Mesendoderm (in vitro differentiated cells): ENCODE data around the gene ENDOG. TPM values are rescaled to one million over a fixed set of nuclear protein-coding genes. Genes with fewer than 3 reads are reported as not detected.

Source experiments
- DNase-seq: peaks from one replicate; pipeline ENCODE4 v3.0.0; 2013
- H2AK5ac ChIP-seq: 2 replicates; pipeline ENCODE4 v1.6.1; 2013; ENCODE audit warnings: low read length, inconsistent platforms
- H2BK120ac ChIP-seq: 2 replicates; pipeline ENCODE4 v1.6.1; 2013; ENCODE audit warnings: low read depth, mild to moderate bottlenecking, low read length, moderate library complexity, mixed read lengths
- H2BK15ac ChIP-seq: replicated peaks from 2 replicates; pipeline ENCODE4 v1.6.1; 2013; ENCODE audit warnings: low read depth, mild to moderate bottlenecking, moderate library complexity
- H2BK5ac ChIP-seq: 2 replicates; pipeline ENCODE4 v1.6.1; 2013; ENCODE audit warnings: low read length, inconsistent platforms
- H3K18ac ChIP-seq: 2 replicates; pipeline ENCODE4 v1.6.1; 2013; ENCODE audit warnings: mild to moderate bottlenecking, low read length, mixed read lengths
- H3K23ac ChIP-seq: one replicate; pipeline ENCODE4 v1.6.1; 2013; ENCODE audit warnings: low read length
- H3K27ac ChIP-seq: 2 replicates; pipeline ENCODE4 v1.5.1; 2013; ENCODE audit warnings: low read depth, mild to moderate bottlenecking, inconsistent platforms, low read length, moderate library complexity
- H3K27me3 ChIP-seq: 2 replicates; pipeline ENCODE4 v1.6.1; 2013; ENCODE audit warnings: low read length, control low read depth, mild to moderate bottlenecking, inconsistent platforms; ENCODE audit not compliant: insufficient read depth, poor library complexity
- H3K36me3 ChIP-seq: 2 replicates; pipeline ENCODE4 v1.6.1; 2013; ENCODE audit warnings: low read length, inconsistent platforms; ENCODE audit not compliant: control insufficient read depth, insufficient read depth
- H3K4ac ChIP-seq: one replicate; pipeline ENCODE4 v1.6.1; 2013; ENCODE audit warnings: low read depth, mild to moderate bottlenecking, low read length, moderate library complexity
- H3K4me1 ChIP-seq: 2 replicates; pipeline ENCODE4 v1.6.1; 2013; ENCODE audit warnings: low read depth, low read length, inconsistent platforms; ENCODE audit not compliant: control insufficient read depth
- H3K4me2 ChIP-seq: 2 replicates; pipeline ENCODE4 v1.6.1; 2013; ENCODE audit warnings: low read length
- H3K4me3 ChIP-seq: 2 replicates; pipeline ENCODE4 v1.5.1; 2013; ENCODE audit warnings: mild to moderate bottlenecking, low read length
- H3K56ac ChIP-seq: one replicate; pipeline ENCODE4 v1.6.1; 2013; ENCODE audit warnings: low read length
- H3K79me1 ChIP-seq: 2 replicates; pipeline ENCODE4 v1.6.1; 2013; ENCODE audit warnings: low read length, inconsistent platforms
- H3K79me2 ChIP-seq: 2 replicates; pipeline ENCODE4 v1.6.1; 2013; ENCODE audit warnings: mild to moderate bottlenecking, low read length; ENCODE audit not compliant: control insufficient read depth, insufficient read depth
- H3K9ac ChIP-seq: 2 replicates; pipeline ENCODE4 v1.6.1; 2013; ENCODE audit warnings: low read length, inconsistent platforms
- H4K5ac ChIP-seq: one replicate; pipeline ENCODE4 v1.6.1; 2013; ENCODE audit warnings: low read length
- H4K8ac ChIP-seq: one replicate; pipeline ENCODE4 v1.6.1; 2013; ENCODE audit warnings: low read depth, mild to moderate bottlenecking, control low read depth, low read length, moderate library complexity
- WGBS: extraction: QIAGEN DNeasy Blood & Tissue Kit; methylation state at CpG from one replicate; pipeline ENCODE4 v1.1.7; 2013; ENCODE audit warnings: low lambda C conversion rate, missing lambda C conversion rate; ENCODE audit not compliant: insufficient coverage; ENCODE audit errors: extremely low coverage; 5-methylcytosine and 5-hydroxymethylcytosine counted together
- polyA plus RNA-seq, 2 experiments: library from polyadenylated mRNA; stranded (reverse); fragments of 200-250 nt; gene quantifications; one replicate each; pipeline ENCODE4 v1.2.3, GENCODE V29; 2013

Gene ENDOG
- polyA plus RNA-seq (2013, experiment 1 of 2): 9.6 TPM
- polyA plus RNA-seq (2013, experiment 2 of 2): 9.5 TPM

DNA sequence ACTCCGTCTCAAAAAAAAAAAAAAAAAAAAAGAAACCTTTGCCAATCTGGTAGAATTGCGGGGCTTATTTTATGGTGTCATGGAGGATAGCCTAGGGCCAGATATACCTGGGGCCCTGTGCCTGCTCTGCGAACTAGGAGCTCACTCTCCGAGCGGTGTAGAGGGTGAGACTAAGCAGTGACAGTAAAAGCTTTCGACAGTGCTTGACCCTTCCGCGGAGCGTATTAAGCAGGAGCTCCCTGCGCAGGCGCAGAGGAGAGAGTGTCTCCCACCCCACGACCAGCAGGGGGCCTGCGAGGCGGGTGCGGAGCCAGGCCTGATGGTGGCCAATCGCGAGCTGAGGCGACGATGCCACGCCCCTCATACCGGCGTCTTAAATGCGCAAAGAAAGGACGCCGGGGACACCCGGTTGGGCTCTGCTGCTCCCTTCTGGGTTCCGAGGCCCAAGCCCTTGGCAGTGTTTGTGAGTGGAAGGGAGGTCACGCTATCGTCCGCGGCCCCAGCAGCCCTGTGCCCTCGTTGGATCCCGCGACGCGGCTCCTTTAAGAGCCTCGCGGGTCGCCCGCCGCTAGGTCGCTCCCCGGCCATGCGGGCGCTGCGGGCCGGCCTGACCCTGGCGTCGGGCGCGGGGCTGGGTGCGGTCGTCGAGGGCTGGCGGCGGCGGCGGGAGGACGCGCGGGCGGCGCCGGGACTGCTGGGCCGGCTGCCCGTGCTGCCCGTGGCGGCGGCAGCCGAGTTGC is at the start of gene ENDOG:
ENDOG (plus strand) TSS at position 402 of the 740 bp plus-strand sequence; CDS start at position 587, 185 bp downstream.
- Histone ChIP-seq H2BK5ac (no peak within 1 kb of the TSS), H3K4me3 (peak within 1 kb of the TSS; percentile 62), H3K23ac (peak within 1 kb of the TSS; percentile 89), H3K9ac (peak within 1 kb of the TSS; percentile 79), H3K79me1 (no peaks in the 10 kb centered on the region), H3K27ac (peak within 1 kb of the TSS; percentile 55), H3K27me3 (no peaks in the 10 kb centered on the region), H3K4ac (peak within 1 kb of the TSS; percentile 49), H3K18ac (no peak within 1 kb of the TSS), H2BK15ac (no peak within 1 kb of the TSS), H3K4me2 (peak within 1 kb of the TSS; percentile 97), H4K8ac (no peak within 1 kb of the TSS), H2BK120ac (no peak within 1 kb of the TSS), H3K36me3 (peaks cover 3% of the 10 kb centered on the region), H4K5ac (no peak within 1 kb of the TSS), H3K4me1 (no peaks in the 10 kb centered on the region), H3K79me2 (no peaks in the 10 kb centered on the region), H2AK5ac (no peak within 1 kb of the TSS), H3K56ac (peak within 1 kb of the TSS; percentile 95)
- no CpG with 5 or more reads among the region's 70 CpGs for WGBS
- DNase-seq: peak; percentile 98

DNA sequence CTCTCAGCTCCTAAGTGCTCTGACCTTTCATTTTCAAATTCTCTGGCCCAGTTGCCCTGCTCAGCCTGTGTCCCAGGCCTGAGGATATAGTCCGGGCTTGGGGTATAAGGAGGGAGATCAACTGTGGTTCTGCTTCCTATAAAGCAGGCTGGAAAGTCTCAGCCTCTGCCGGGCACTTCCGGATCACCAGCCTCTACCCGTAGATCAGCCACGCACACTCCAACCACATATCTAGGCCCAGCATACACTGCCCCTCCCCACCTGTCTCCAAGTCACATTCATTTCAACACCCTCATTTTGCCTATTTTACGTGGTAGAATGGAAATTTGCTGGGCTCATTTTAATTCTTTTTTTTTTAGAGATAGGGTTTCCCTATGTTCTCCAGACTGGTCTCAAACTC is 49.7 kb upstream of the ENDOG start:
- Histone ChIP-seq H3K56ac (no peak overlapping the region), H3K9ac (no peak overlapping the region), H2BK5ac (no peak overlapping the region), H3K27ac (no peak overlapping the region), H2BK120ac (no peak overlapping the region), H4K8ac (no peak overlapping the region), H2BK15ac (no peak overlapping the region), H3K23ac (no peak overlapping the region), H3K36me3 (no peaks in the 10 kb centered on the region), H3K4ac (no peak overlapping the region), H4K5ac (no peak overlapping the region), H3K18ac (no peak overlapping the region), H3K4me1 (no peaks in the 10 kb centered on the region), H3K79me1 (peaks cover 1% of the 10 kb centered on the region), H3K4me2 (no peak overlapping the region), H3K79me2 (no peaks in the 10 kb centered on the region), H2AK5ac (no peak overlapping the region), H3K4me3 (no peak overlapping the region), H3K27me3 (no peaks in the 10 kb centered on the region)
- no CpG with 5 or more reads among the region's 6 CpGs for WGBS
- DNase-seq: no peak

DNA sequence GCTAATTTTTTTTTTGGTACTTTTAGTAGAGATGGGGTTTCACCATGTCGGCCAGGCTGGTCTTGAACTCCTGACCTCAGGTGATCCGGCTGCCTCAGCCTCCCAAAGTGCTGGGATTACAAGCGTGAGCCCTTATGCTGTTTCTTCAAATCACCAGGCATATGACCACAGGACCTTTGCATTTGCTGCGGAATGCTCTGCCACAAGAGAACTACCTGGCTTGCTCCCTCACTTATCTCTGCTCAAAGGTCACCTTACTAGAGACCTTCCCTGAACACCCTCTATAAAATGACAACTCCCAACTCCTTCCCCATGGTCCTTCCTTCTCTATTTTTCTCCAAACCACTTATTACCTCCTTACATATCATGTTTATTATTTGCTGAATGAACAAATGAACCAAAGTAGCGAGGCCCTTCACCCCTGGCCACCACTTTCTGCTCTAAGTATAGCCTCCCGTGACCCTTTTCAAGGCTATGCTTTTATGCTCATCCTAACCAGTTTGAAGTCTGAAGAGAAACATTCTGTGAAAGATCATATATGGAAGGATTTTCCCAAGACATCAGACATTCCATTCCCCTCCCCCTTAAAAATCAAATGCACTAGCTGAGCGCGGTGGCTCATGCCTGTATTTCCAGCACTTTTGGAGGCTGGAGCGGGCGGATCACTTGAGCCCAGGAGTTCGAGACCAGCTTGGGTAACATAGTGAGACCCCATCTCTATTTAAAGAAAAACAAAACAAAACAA is 47.8 kb upstream of the ENDOG start:
- H3K18ac ChIP-seq: no peak overlapping the region
- no peaks in the 10 kb centered on the region for H3K79me1 ChIP-seq
- H3K4me2 ChIP-seq: peak overlapping the region; percentile 93
- H3K4me1 ChIP-seq: no peaks in the 10 kb centered on the region
- no peak overlapping the region for H3K4ac ChIP-seq
- H3K36me3 ChIP-seq: no peaks in the 10 kb centered on the region
- H3K27ac ChIP-seq: no peak overlapping the region
- H2BK120ac ChIP-seq: no peak overlapping the region
- no peak overlapping the region for H2AK5ac ChIP-seq
- H4K5ac ChIP-seq: no peak overlapping the region
- no peaks in the 10 kb centered on the region for H3K27me3 ChIP-seq
- DNase-seq: no peak
- H3K79me2 ChIP-seq: no peaks in the 10 kb centered on the region
- no peak overlapping the region for H3K4me3 ChIP-seq
- no peak overlapping the region for H2BK15ac ChIP-seq
- no CpG with 5 or more reads among the region's 11 CpGs for WGBS
- H3K23ac ChIP-seq: peak overlapping the region; percentile 9
- H2BK5ac ChIP-seq: no peak overlapping the region
- peak overlapping the region; percentile 85 for H3K9ac ChIP-seq
- peak overlapping the region; percentile 93 for H3K56ac ChIP-seq
- no peak overlapping the region for H4K8ac ChIP-seq

DNA sequence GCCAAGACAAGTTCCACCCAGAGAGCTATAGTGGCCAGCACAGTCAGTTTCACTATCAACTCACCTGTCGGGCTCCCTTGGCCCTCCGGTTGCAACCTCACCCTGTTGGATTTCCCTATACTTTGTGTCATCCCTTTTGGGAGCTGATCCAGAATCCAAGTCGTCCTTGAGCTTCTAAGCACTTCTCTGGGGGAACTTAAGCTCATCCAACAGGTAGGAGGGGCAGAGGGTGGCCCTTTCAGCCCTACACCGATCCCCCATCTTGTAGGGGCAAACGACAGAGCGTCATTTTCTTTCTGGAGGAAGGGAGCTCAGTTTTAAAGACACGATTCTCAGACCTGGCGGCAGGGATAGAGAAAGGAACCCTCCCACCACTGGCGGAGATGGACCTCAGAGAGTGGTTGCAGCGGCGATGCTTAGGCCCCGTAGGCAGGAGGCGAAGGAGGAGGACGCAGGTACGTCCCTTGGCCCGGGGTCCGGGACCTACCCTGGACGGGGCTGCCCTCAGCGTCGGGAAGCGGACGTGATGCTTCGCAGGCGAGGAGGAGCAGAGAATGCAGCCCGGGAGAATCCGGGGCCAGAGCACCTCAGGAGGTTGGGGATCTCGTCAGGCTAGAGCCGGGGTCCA is 47.1 kb upstream of the ENDOG start:
- Histone ChIP-seq H3K4me1 (no peaks in the 10 kb centered on the region), H2BK5ac (no peak overlapping the region), H3K23ac (no peak overlapping the region), H3K36me3 (no peaks in the 10 kb centered on the region), H3K18ac (peak overlapping the region; percentile 29), H3K79me1 (no peaks in the 10 kb centered on the region), H3K9ac (peak overlapping the region; percentile 85), H2AK5ac (no peak overlapping the region), H3K56ac (peak overlapping the region; percentile 93), H3K79me2 (no peaks in the 10 kb centered on the region), H2BK120ac (no peak overlapping the region), H3K4me3 (peak overlapping the region; percentile 77), H3K27ac (peak overlapping the region; percentile 60), H4K5ac (no peak overlapping the region), H2BK15ac (no peak overlapping the region), H4K8ac (no peak overlapping the region), H3K4me2 (peak overlapping the region; percentile 93), H3K27me3 (no peaks in the 10 kb centered on the region), H3K4ac (no peak overlapping the region)
- peak; percentile 52 for DNase-seq
- WGBS: no CpG with 5 or more reads among the region's 28 CpGs

DNA sequence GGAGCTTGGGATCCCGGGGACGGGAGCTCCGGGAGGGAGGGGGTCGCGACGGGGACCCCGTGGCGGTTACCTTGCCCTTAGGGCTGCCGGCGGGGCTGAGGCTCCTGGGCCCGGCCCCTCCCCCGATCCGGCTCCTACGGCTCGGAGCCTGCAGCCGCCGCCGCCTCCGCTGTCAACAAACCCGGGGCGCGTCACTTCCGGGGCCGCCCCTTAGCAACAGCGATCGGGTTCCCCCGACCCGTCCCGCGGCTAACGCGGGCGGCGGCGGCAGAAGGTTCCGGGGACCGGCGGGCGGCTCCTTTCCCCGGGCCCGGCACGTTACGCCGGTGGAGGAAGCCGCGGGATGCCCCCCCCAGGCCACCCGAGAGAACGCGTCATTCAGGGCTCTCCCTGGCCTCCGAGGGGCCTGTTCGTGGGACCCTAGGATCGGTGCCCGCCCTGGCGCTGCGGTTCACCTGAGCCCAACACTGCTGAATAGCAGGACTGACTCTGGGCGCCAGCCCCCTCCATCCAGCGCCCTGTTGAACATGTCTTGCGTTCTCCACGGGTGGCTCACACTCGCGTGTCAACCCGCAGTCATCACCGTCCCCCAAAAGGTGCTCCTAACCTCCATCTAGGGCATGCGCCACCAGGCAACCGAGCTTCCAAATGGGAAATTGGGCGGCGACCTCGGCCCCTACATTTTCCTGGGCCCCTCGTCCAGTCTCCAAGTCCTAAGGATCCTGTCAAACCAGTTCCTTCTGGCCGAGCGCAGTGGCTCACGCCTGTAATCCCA is 46.4 kb upstream of the ENDOG start, which contains the start of gene ZER1:
ZER1 (minus strand) TSS at position 183 of the 775 bp plus-strand sequence. CDS start 16,362 bp downstream, outside the sequence.
- Histone ChIP-seq H3K27me3 (no peaks in the 10 kb centered on the region), H4K8ac (no peak within 1 kb of the TSS), H3K23ac (peak within 1 kb of the TSS; percentile 89), H2BK5ac (no peak within 1 kb of the TSS), H3K4ac (no peak within 1 kb of the TSS), H3K79me2 (no peaks in the 10 kb centered on the region), H3K27ac (peak within 1 kb of the TSS; percentile 60), H3K79me1 (no peaks in the 10 kb centered on the region), H2BK15ac (no peak within 1 kb of the TSS), H2AK5ac (no peak within 1 kb of the TSS), H2BK120ac (no peak within 1 kb of the TSS), H4K5ac (no peak within 1 kb of the TSS), H3K4me2 (peak within 1 kb of the TSS; percentile 94), H3K18ac (peak within 1 kb of the TSS; percentile 29), H3K36me3 (no peaks in the 10 kb centered on the region), H3K4me3 (peak within 1 kb of the TSS; percentile 77), H3K4me1 (no peaks in the 10 kb centered on the region), H3K56ac (peak within 1 kb of the TSS; percentile 94), H3K9ac (peak within 1 kb of the TSS; percentile 85)
- peak; percentile 93 for DNase-seq
- no CpG with 5 or more reads among the region's 72 CpGs for WGBS
